Left ventricle myocardium inferior (tissue), 1 donor: ENCODE data around the gene SLIT1. TPM values are rescaled to one million over a fixed set of nuclear protein-coding genes. Genes with fewer than 3 reads are reported as not detected.
A peak's percentile ranks its signal among the peaks of the same experiment; 100 is the strongest.

Source experiments
- DNase-seq: peaks from one replicate; pipeline ENCODE4 v3.0.0-alpha.2; 2020
- H3K27ac ChIP-seq: fragments of 200-600 bp; replicated peaks from 2 replicates; pipeline ENCODE4 v1.8.0; 2021
- H3K27me3 ChIP-seq: fragments of 200-600 bp; 2 replicates; pipeline ENCODE4 v1.8.0; 2021; ENCODE audit warnings: low read depth
- H3K36me3 ChIP-seq: fragments of 200-600 bp; 2 replicates; pipeline ENCODE4 v1.8.0; 2021
- H3K4me1 ChIP-seq: fragments of 200-600 bp; 2 replicates; pipeline ENCODE4 v1.8.0; 2021
- H3K4me3 ChIP-seq: fragments of 200-600 bp; 2 replicates; pipeline ENCODE4 v1.8.0; 2021; ENCODE audit warnings: mild to moderate bottlenecking, moderate library complexity
- H3K9me3 ChIP-seq: fragments of 200-600 bp; replicated peaks from 2 replicates; pipeline ENCODE4 v1.8.0; 2021
- CTCF ChIP-seq: fragments of 200-600 bp; IDR thresholded peaks from 2 replicates; pipeline ENCODE4 v1.8.0; 2021; ENCODE audit warnings: antibody characterized with exemption, mild to moderate bottlenecking, borderline replicate concordance
- intact Hi-C: fragments of 100-400 bp; cut with micrococcal nuclease; formaldehyde crosslinking; loops from one replicate; pipeline ENCODE4 v1.11.0; 2022
- total RNA-seq: library from RNA; stranded (reverse); fragmentation: NEBNext Ultra II Directional; extraction: Animal tissue kit (Norgen Biotek cat#: 25700); gene quantifications from one replicate; pipeline ENCODE4 v1.2.1, GENCODE V29; 2021
- donor health status: DM: no; HTN: yes; CAD: no; lungs with severe emphysema.

SLIT1 gene
- total RNA-seq, 1 donor from 2014 or later: 0.08 TPM

GRCh38 chr10:97022616-97023015 lies 163.1 kb downstream of the SLIT1 start:
- TF ChIP-seq CTCF: no peak
- Histone ChIP-seq H3K36me3 (no peaks in the 10 kb centered on the region), H3K4me3 (no peak overlapping the region), H3K27ac (no peak overlapping the region), H3K27me3 (no peaks in the 10 kb centered on the region), H3K4me1 (peaks cover 39% of the 10 kb centered on the region), H3K9me3 (no peaks in the 10 kb centered on the region)
- no peak for DNase-seq
- intact Hi-C loops: loop anchor here (10.0 kb wide), 1 partner anchor 258 kb away; no protein-coding TSS in a partner anchor

- Histone ChIP-seq H3K4me3 (no peak overlapping the region), H3K4me1 (peaks cover 39% of the 10 kb centered on the region)
Measured at GRCh38 chr10:97020452-97021400, 165.0 kb downstream of the SLIT1 start.

GRCh38 chr10:97019213-97019844 lies 166.4 kb downstream of the SLIT1 start:
- no peaks in the 10 kb centered on the region for H3K27me3 ChIP-seq
- no peak for TF ChIP-seq CTCF
- DNase-seq: no peak
- no peaks in the 10 kb centered on the region for H3K9me3 ChIP-seq
- no peak overlapping the region for H3K4me3 ChIP-seq
- no peak overlapping the region for H3K27ac ChIP-seq
- H3K36me3 ChIP-seq: no peaks in the 10 kb centered on the region
- intact Hi-C loops: no loop called here
- H3K4me1 ChIP-seq: peaks cover 33% of the 10 kb centered on the region

More at GRCh38 chr10:97020452-97021400, 165.0 kb downstream of the SLIT1 start:
- Histone ChIP-seq H3K27ac (peak overlapping the region; percentile 94), H3K9me3 (no peaks in the 10 kb centered on the region), H3K27me3 (no peaks in the 10 kb centered on the region), H3K36me3 (no peaks in the 10 kb centered on the region)
- no peak for TF ChIP-seq CTCF
- intact Hi-C loops: loop anchor here (10.0 kb wide), 1 partner anchor 256 kb away; no protein-coding TSS in a partner anchor
- DNase-seq: peak; percentile 58

- H3K9me3 ChIP-seq: no peaks in the 10 kb centered on the region
- no peak overlapping the region for H3K27ac ChIP-seq
- H3K27me3 ChIP-seq: no peaks in the 10 kb centered on the region
- no peak for TF ChIP-seq CTCF
- no peaks in the 10 kb centered on the region for H3K36me3 ChIP-seq
- no peak for DNase-seq
- peaks cover 25% of the 10 kb centered on the region for H3K4me1 ChIP-seq
- H3K4me3 ChIP-seq: no peak overlapping the region
- intact Hi-C loops: no loop called here
Measured at GRCh38 chr10:97018251-97019212, 167.2 kb downstream of the SLIT1 start.

- Histone ChIP-seq H3K36me3 (no peaks in the 10 kb centered on the region), H3K9me3 (no peaks in the 10 kb centered on the region), H3K4me1 (peaks cover 23% of the 10 kb centered on the region), H3K27ac (no peak overlapping the region), H3K27me3 (no peaks in the 10 kb centered on the region), H3K4me3 (no peak overlapping the region)
- TF ChIP-seq CTCF: no peak
- intact Hi-C loops: no loop called here
- DNase-seq: no peak
Measured at GRCh38 chr10:97017474-97017903, 168.3 kb downstream of the SLIT1 start.
